ENCODE results near the gene H2AZ1.

The H2AZ1 gene

DNA sequence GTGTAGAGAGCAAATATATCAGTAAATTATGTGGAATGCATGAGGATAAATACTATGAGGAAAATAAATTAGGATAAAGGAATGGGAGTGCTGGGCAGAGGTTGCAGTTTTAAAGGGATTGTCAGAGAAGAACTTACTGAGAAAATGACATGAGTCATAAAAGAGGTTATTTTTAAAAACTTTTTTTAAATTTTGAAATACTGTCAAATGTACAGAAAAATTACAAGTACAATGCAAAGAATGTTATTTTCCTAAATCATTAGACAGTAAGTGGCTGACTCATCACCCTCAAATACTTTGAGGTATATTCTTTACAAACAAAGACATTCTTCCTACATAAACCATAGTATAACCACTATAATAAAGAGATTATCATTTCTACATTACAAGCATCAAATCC, 29.8 kb upstream of the H2AZ1 start:
- TF ChIP-seq, protein P1, sequence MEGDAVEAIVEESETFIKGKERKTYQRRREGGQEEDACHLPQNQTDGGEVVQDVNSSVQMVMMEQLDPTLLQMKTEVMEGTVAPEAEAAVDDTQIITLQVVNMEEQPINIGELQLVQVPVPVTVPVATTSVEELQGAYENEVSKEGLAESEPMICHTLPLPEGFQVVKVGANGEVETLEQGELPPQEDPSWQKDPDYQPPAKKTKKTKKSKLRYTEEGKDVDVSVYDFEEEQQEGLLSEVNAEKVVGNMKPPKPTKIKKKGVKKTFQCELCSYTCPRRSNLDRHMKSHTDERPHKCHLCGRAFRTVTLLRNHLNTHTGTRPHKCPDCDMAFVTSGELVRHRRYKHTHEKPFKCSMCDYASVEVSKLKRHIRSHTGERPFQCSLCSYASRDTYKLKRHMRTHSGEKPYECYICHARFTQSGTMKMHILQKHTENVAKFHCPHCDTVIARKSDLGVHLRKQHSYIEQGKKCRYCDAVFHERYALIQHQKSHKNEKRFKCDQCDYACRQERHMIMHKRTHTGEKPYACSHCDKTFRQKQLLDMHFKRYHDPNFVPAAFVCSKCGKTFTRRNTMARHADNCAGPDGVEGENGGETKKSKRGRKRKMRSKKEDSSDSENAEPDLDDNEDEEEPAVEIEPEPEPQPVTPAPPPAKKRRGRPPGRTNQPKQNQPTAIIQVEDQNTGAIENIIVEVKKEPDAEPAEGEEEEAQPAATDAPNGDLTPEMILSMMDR (conservative IDR thresholded peaks at IDR 0.05; ENCODE audit: low read depth, low read length), result no peak
- H3K4me3 ChIP-seq (ENCODE audit: low read length), result no peak overlapping the region
- DNase-seq (ENCODE audit: low read depth), result no peak

DNA sequence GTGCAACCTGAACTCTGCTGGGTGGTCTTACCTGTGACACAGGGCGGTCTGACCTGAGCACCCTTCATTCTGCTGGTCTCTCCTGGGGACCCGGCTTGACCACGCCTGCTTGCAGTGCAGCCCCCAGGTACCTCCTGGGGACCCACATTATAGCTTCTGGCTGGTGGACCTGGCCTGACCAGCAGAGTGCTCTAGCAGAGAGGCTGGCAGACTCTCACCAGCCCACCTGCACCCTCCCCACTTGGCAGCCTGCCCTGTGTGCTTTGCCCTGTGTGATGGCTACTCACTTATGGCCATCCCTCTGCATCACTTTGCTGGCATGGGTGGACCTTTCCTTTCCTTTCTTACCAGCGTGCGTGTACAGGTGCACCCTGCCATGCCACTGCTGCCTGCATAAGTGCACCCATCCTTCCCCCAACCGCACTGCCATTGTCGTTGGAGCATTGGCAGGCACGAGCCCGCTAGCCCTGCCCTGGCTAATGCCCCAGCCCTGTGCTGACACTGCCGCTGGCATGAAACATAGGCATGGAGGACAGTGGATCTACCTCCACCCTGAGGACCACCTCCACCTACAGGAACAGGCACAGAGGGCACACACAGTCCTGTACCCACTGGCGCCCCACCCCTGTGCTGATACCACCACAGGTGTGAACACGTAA, 21.5 kb upstream of the H2AZ1 start:
- no peak for DNase-seq (ENCODE audit: low read depth)
- H3K4me3 ChIP-seq (ENCODE audit: low read length), result no peak overlapping the region
- TF ChIP-seq, protein P1 (conservative IDR thresholded peaks at IDR 0.05; ENCODE audit: low read depth, low read length), result no peak

DNA sequence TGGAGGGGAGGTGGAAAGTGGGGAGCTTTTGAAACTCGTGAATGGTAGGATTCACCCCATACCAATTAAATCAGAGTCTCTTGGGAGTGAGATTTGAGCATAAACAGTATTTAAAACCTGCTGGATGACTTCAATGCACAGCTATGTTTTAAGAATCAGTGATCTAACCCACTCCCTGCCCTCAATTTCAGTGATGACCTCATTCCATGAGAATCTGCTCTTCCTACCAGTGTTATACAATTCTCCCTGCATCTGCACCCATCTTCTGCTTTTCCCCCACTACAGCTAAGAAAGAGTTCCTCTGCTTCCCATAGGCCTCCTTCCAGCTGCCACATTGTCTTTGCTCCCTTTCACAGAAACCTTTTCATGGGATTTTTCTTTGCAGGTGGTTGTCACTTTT, 18.3 kb upstream of the H2AZ1 start:
- no peak for DNase-seq (ENCODE audit: low read depth)
- TF ChIP-seq, protein P1 (conservative IDR thresholded peaks at IDR 0.05; ENCODE audit: low read depth, low read length), result no peak
- H3K4me3 ChIP-seq (ENCODE audit: low read length), result no peak overlapping the region

DNA sequence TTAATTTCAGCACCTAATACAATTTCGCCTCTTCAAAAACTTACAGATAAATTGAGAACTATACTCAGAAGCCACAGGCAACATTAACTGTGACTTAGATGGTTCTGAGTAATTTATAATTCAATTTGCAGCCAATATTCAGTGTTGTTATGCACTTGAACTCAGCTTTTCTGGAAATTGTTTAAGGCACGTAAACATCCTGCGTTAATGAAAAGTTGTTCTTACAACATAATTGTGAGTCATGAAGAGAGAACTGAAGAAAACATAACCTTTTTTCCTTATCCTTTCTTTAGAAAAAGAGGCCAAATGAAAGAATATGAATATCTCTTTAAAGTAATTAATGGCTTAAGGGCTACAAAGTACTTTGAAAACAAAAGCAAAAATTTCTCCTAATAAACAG, 16.6 kb upstream of the H2AZ1 start:
- no peak overlapping the region for H3K4me3 ChIP-seq (ENCODE audit: low read length)

DNA sequence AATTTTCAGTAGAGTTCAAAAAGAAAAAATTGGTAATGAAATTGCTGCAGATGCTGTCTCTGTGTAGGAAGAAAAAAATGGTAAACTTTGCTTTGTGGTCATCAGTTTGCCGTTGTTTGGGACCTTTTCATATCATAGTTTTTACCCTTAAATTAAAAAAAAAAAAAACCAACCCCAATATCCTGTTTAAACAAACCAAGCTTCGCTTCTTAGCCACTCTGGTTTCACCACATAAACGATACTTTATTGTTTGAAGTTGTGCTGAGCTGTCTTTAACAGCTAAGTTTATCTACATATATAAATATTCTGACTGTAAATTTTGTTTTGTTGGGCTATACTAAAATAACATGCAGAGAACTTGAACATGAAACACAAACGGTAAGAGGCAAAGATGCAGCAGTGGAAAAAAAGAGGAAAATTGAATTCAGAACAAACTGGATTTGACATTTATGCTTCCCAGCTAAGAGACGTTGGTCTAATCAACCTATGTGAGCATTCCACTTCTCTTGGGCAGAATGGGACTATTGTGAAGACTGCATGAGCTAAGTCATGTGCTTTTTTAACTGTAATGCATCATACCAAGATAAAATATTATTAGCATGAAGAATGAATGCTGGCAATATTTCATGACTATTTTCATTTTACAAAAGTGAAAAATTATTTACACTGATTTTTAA, 15.7 kb upstream of the H2AZ1 start:
- H3K4me3 ChIP-seq (ENCODE audit: low read length), result no peak overlapping the region
- TF ChIP-seq, protein P1 (conservative IDR thresholded peaks at IDR 0.05; ENCODE audit: low read depth, low read length), result no peak
- DNase-seq (ENCODE audit: low read depth), result peak; percentile 48

More for the DNA sequence above, 16.6 kb upstream of the H2AZ1 start:
- TF ChIP-seq, protein P1 (conservative IDR thresholded peaks at IDR 0.05; ENCODE audit: low read depth, low read length), result no peak
- no peak for DNase-seq (ENCODE audit: low read depth)

DNA sequence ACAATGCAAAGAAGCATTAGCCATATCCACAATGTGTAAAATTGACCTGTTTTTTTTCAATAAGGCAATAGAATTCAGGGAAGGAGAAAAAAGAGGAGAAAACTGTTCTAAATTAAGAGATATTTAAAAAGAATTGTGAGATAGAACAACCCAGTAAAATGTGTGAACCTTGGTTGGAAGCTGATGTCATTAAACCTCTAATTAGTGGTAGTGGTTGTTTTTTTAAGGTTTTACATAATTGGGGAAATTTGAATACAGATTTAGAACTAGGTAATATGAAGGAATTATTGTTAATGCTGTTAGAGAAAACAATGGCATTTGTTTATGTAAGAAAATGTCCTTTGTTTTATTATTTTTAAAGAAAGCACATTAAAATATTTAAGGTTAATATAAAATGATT, 15.1 kb upstream of the H2AZ1 start:
- no peak overlapping the region for H3K4me3 ChIP-seq (ENCODE audit: low read length)
- TF ChIP-seq, protein P1 (conservative IDR thresholded peaks at IDR 0.05; ENCODE audit: low read depth, low read length), result no peak
- no peak for DNase-seq (ENCODE audit: low read depth)

DNA sequence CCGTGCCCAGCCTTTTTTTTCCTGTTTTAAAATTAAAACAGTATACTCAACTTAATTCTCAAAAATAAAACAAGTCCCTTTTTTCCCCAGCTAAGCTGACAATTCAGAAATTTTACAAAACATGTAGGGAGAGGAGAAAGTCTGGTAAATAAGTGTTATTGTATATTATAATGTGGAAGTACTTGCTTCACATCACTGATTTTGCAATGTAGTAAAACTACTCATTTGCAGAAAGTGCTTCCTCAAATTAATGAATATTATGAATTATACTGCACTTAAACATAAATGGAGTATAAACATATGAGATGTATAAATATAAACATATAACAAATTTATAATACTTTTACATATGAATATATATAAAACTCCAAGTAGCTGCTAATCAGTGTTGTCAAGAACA, 11.6 kb upstream of the H2AZ1 start:
- H3K4me3 ChIP-seq (ENCODE audit: low read length), result no peak overlapping the region
- TF ChIP-seq, protein P1 (conservative IDR thresholded peaks at IDR 0.05; ENCODE audit: low read depth, low read length), result no peak
- DNase-seq (ENCODE audit: low read depth), result no peak
